T-cell (primary cell): ENCODE measurements around the gene ECEL1. TPM values are rescaled to one million over a fixed set of nuclear protein-coding genes. Genes with fewer than 3 reads are reported as not detected.
"Not testable (repeated sequence)": the region's sequence is repeated elsewhere in the genome, so short reads cannot be mapped to it uniquely, and the experiment has no call there.

Experiments
- ATAC-seq, 4 experiments: fragments of 200-7000 bp in 3 of 4; fragments of 150-1000 bp in 1 of 4; cut with Tn5 transposase; replicated peaks in 1 of 4; 1 replicate in 3 of 4; 2 replicates in 1 of 4; pipeline ENCODE4 v1.10.0; 2021; ENCODE audit warnings: moderate library complexity in 3 of 4, mild to moderate bottlenecking in 2 of 4, moderate number of reproducible peaks in 1 of 4
- CTCF ChIA-PET, 2 donors: fragments of 300-600 bp; sonication (Branson Sonifier 250); formaldehyde crosslinking; loops; one replicate each; lab custom pipeline; 2022; ENCODE audit warnings: antibody characterized with exemption in 2 of 2; lab: Charles Lee
- POLR2A ChIA-PET, 2 donors: fragments of 300-600 bp; sonication (Branson Sonifier 250); formaldehyde crosslinking; loops; one replicate each; lab custom pipeline; 2022; ENCODE audit warnings: antibody characterized with exemption in 2 of 2; lab: Charles Lee
- DNase-seq, 35 experiments: peaks; one replicate each; pipeline versions ENCODE4 v3.0.0 to v3.0.0-alpha.2; 2013 to 2023
- H3K27ac ChIP-seq: one replicate; pipeline ENCODE4 v1.5.1; 2013; ENCODE audit warnings: low read length
- H3K27me3 ChIP-seq, 2 experiments: replicated peaks in 1 of 2; 1 replicate in 1 of 2; 2 replicates in 1 of 2; pipeline versions ENCODE4 v1.6.1 to v1.7.0; 2013; ENCODE audit warnings: low read length in 1 of 2, mixed read lengths in 1 of 2; ENCODE audit not compliant: control insufficient read depth in 2 of 2, insufficient read depth in 2 of 2; ENCODE audit errors: extremely low read depth in 1 of 2
- H3K36me3 ChIP-seq, 2 donors: 1 replicate in 1 of 2; 2 replicates in 1 of 2; pipeline versions ENCODE4 v1.6.1 to v1.7.0; 2013; ENCODE audit warnings: low read length in 1 of 2; ENCODE audit not compliant: control insufficient read depth in 2 of 2, insufficient read depth in 1 of 2; ENCODE audit errors: extremely low read depth in 1 of 2
- H3K4me1 ChIP-seq, 2 experiments: 1 replicate in 1 of 2; 2 replicates in 1 of 2; pipeline versions ENCODE4 v1.6.1 to v1.7.0; 2013; ENCODE audit warnings: low read length in 2 of 2, mixed read lengths in 1 of 2; ENCODE audit not compliant: insufficient read depth in 2 of 2, control insufficient read depth in 1 of 2; ENCODE audit errors: extremely low read depth in 1 of 2
- H3K4me3 ChIP-seq, 2 donors: 1 replicate in 1 of 2; 2 replicates in 1 of 2; pipeline versions ENCODE4 v1.5.1 to v1.7.0; 2013; ENCODE audit warnings: mild to moderate bottlenecking in 2 of 2, low read length in 1 of 2, moderate library complexity in 1 of 2; ENCODE audit not compliant: control insufficient read depth in 1 of 2; ENCODE audit errors: extremely low read depth in 1 of 2
- H3K9me3 ChIP-seq: 2 replicates; pipeline ENCODE4 v1.7.0; 2013
- H3K27ac Mint-ChIP-seq, 2 donors: one replicate each; pipeline ENCODE4 v1.8.0; 2020 to 2021; ENCODE audit warnings: mild to moderate bottlenecking in 2 of 2, mixed read lengths in 2 of 2
- H3K27me3 Mint-ChIP-seq, 2 donors: one replicate each; pipeline ENCODE4 v1.8.0; 2021 to 2022; ENCODE audit warnings: mixed read lengths in 2 of 2
- H3K36me3 Mint-ChIP-seq: one replicate; pipeline ENCODE4 v1.8.0; 2021; ENCODE audit warnings: mixed read lengths
- H3K4me1 Mint-ChIP-seq, 3 donors: one replicate each; pipeline ENCODE4 v1.8.0; 2020 to 2022; ENCODE audit warnings: mixed read lengths in 3 of 3, mild to moderate bottlenecking in 1 of 3
- H3K4me3 Mint-ChIP-seq, 3 donors: one replicate each; pipeline ENCODE4 v1.8.0; 2020 to 2022; ENCODE audit warnings: mild to moderate bottlenecking in 3 of 3, mixed read lengths in 3 of 3, moderate library complexity in 3 of 3
- H3K9me3 Mint-ChIP-seq, 3 donors: one replicate each; pipeline ENCODE4 v1.8.0; 2020 to 2022; ENCODE audit warnings: mixed read lengths in 3 of 3
- WGBS: methylation state at CpG from one replicate; pipeline ENCODE4 v1.1.5; 2013; ENCODE audit warnings: missing lambda C conversion rate; ENCODE audit not compliant: insufficient coverage; 5-methylcytosine and 5-hydroxymethylcytosine counted together
- total RNA-seq, 35 experiments: library from RNA in 6 of 35; stranded (reverse) in 6 of 35; fragments of 120-200 nt in 1 of 35; gene quantifications; one replicate each; pipeline versions ENCODE4 v1.2.1 to v1.2.4 and lab custom pipeline; 2013 to 2026

The ECEL1 gene
- total RNA-seq, 5 donors from 2014 or later (not counting 1 experiment from before 2014, with no cell fraction given), result 0.15 to 0.19 TPM; not detected in 3

- no peaks in the 10 kb centered on the region for H3K36me3 Mint-ChIP-seq
- ChIA-PET POLR2A (no interaction called here), CTCF (no interaction called here)
- no peaks in the 10 kb centered on the region for H3K9me3 ChIP-seq
- WGBS, result 55% methylated on average over 10 of the region's 12 CpGs
- H3K4me1 Mint-ChIP-seq, result no peaks in the 10 kb centered on the region
- H3K36me3 ChIP-seq, result no peaks in the 10 kb centered on the region
- no peak overlapping the region for H3K27ac ChIP-seq
- H3K4me3 Mint-ChIP-seq, result no peak overlapping the region
- H3K4me1 ChIP-seq, result no peaks in the 10 kb centered on the region
- no peaks in the 10 kb centered on the region for H3K9me3 Mint-ChIP-seq
- no peak for ATAC-seq
- no peak overlapping the region for H3K4me3 ChIP-seq
- peaks cover 0 to 3% of the 10 kb centered on the region in 2 donors for H3K27me3 Mint-ChIP-seq
- H3K27me3 ChIP-seq, result peaks cover 0 to 4% of the 10 kb centered on the region in 2 experiments
- no peak for DNase-seq
- H3K27ac Mint-ChIP-seq, result no peak overlapping the region
These were observed 37.7 kb downstream of the ECEL1 start for GRCh38 chr2:232449964-232450363.

GRCh38 chr2:232448304-232448690, 39.3 kb downstream of the ECEL1 start:
- 28% methylated on average over 2 of the region's 10 CpGs for whole genome bisulfite sequencing
- DNase-seq (no peak), ATAC-seq (peak in 1 of 4 experiments; percentile 63)
- Mint-ChIP-seq H3K4me1 (no peaks in the 10 kb centered on the region), H3K27me3 (no peaks in the 10 kb centered on the region), H3K4me3 (no peak overlapping the region), H3K27ac (no peak overlapping the region), H3K36me3 (no peaks in the 10 kb centered on the region), H3K9me3 (no peaks in the 10 kb centered on the region)
- POLR2A ChIA-PET, result no interaction called here
- no peaks in the 10 kb centered on the region for H3K36me3 ChIP-seq
- H3K4me3 ChIP-seq, result no peak overlapping the region
- H3K9me3 ChIP-seq, result no peaks in the 10 kb centered on the region
- peaks cover 0 to 13% of the 10 kb centered on the region in 2 experiments for H3K27me3 ChIP-seq
- H3K4me1 ChIP-seq, result no peaks in the 10 kb centered on the region
- CTCF ChIA-PET, result interaction anchor here in 1 of 2 donors (1.2 kb wide), 1 partner anchor 11 kb away, joined by 3 read pairs; no protein-coding TSS in a partner anchor
- no peak overlapping the region for H3K27ac ChIP-seq

- Mint-ChIP-seq H3K4me3 (no peak overlapping the region), H3K27me3 (no peaks in the 10 kb centered on the region), H3K27ac (no peak overlapping the region), H3K9me3 (no peaks in the 10 kb centered on the region), H3K4me1 (no peaks in the 10 kb centered on the region), H3K36me3 (no peaks in the 10 kb centered on the region)
- H3K4me3 ChIP-seq, result no peak overlapping the region
- ATAC-seq (no peak), DNase-seq (no peak)
- H3K36me3 ChIP-seq, result no peaks in the 10 kb centered on the region
- 90% methylated on average over 15 of the region's 18 CpGs for WGBS
- ChIA-PET POLR2A (no interaction called here), CTCF (interaction anchor here in 1 of 2 donors (1.2 kb wide), 1 partner anchor 11 kb away, joined by 3 read pairs; no protein-coding TSS in a partner anchor)
- H3K4me1 ChIP-seq, result no peaks in the 10 kb centered on the region
- no peak overlapping the region for H3K27ac ChIP-seq
- no peaks in the 10 kb centered on the region for H3K9me3 ChIP-seq
- H3K27me3 ChIP-seq, result peaks cover 0 to 13% of the 10 kb centered on the region in 2 experiments
These were observed 39.9 kb downstream of the ECEL1 start for GRCh38 chr2:232447638-232448303.

- Mint-ChIP-seq H3K27ac (no peak overlapping the region), H3K36me3 (no peaks in the 10 kb centered on the region), H3K4me1 (no peaks in the 10 kb centered on the region), H3K27me3 (no peaks in the 10 kb centered on the region), H3K4me3 (no peak overlapping the region), H3K9me3 (no peaks in the 10 kb centered on the region)
- peaks cover 0 to 13% of the 10 kb centered on the region in 2 experiments for H3K27me3 ChIP-seq
- no peaks in the 10 kb centered on the region for H3K4me1 ChIP-seq
- ATAC-seq (no peak), DNase-seq (no peak)
- H3K36me3 ChIP-seq, result no peaks in the 10 kb centered on the region
- POLR2A ChIA-PET, result no interaction called here
- no peak overlapping the region for H3K27ac ChIP-seq
- no peak overlapping the region for H3K4me3 ChIP-seq
- no peaks in the 10 kb centered on the region for H3K9me3 ChIP-seq
- CTCF ChIA-PET, result interaction anchor here (0.8 to 1.2 kb wide), 3 partner anchors 10 to 386 kb away, joined by 3 read pairs; no protein-coding TSS in a partner anchor
- WGBS, result 86% methylated on average over 4 of the region's 9 CpGs
These were observed 40.5 kb downstream of the ECEL1 start for GRCh38 chr2:232447091-232447620.

GRCh38 chr2:232446266-232446777, 41.3 kb downstream of the ECEL1 start:
- H3K27me3 Mint-ChIP-seq, H3K36me3 Mint-ChIP-seq, POLR2A ChIA-PET, H3K4me1 Mint-ChIP-seq, H3K4me3 Mint-ChIP-seq, DNase-seq, H3K9me3 ChIP-seq, H3K4me3 ChIP-seq, H3K27ac Mint-ChIP-seq, H3K9me3 Mint-ChIP-seq, H3K36me3 ChIP-seq, H3K27ac ChIP-seq, H3K4me1 ChIP-seq: not testable (repeated sequence)
- ATAC-seq, result peak in 2 of 4 experiments; percentile 54 to 59
- CTCF ChIA-PET, result interaction anchor here (0.8 to 0.9 kb wide), 2 partner anchors 12 to 385 kb away, joined by 3 read pairs; no protein-coding TSS in a partner anchor
- 67% methylated on average over 1 of the region's 9 CpGs for WGBS
- peaks cover 0 to 14% of the 10 kb centered on the region in 2 experiments for H3K27me3 ChIP-seq

GRCh38 chr2:232445149-232445885, 42.3 kb downstream of the ECEL1 start:
- DNase-seq, H3K27ac Mint-ChIP-seq, H3K27ac ChIP-seq, ATAC-seq, H3K27me3 Mint-ChIP-seq, POLR2A ChIA-PET, H3K4me1 ChIP-seq, H3K36me3 ChIP-seq, H3K4me1 Mint-ChIP-seq, H3K36me3 Mint-ChIP-seq, H3K9me3 ChIP-seq, H3K4me3 Mint-ChIP-seq, H3K4me3 ChIP-seq, H3K9me3 Mint-ChIP-seq: not testable (repeated sequence)
- CTCF ChIA-PET, result interaction anchor here in 1 of 2 donors (0.6 kb wide), 1 partner anchor 25 kb away, joined by 4 read pairs; no protein-coding TSS in a partner anchor
- H3K27me3 ChIP-seq, result peaks cover 0 to 23% of the 10 kb centered on the region in 2 experiments
- 94% methylated on average over 13 of the region's 29 CpGs for WGBS
